Endothelial cell of umbilical vein (primary cell): ENCODE data around the gene TMC2. TPM values are rescaled to one million over a fixed set of nuclear protein-coding genes. Genes with fewer than 3 reads are reported as not detected.

Experiments
- BruUV-seq: library from RNA; stranded (reverse); fragments of 400-500 nt; replicated peaks from 2 replicates; lab custom pipeline; 2021; lab: Mats Ljungman, UMichigan
- CTCF ChIA-PET: fragments of 300-600, 350-600 bp; sonication (Branson Sonifier 250); formaldehyde crosslinking; loops from one replicate; lab custom pipeline; 2021; ENCODE audit warnings: antibody characterized with exemption, inconsistent platforms; lab: Charles Lee
- POLR2A ChIA-PET: fragments of 300-600, 350-600 bp; sonication (Branson Sonifier 250); formaldehyde crosslinking; loops from one replicate; lab custom pipeline; 2021; ENCODE audit warnings: antibody characterized with exemption, inconsistent platforms; lab: Charles Lee
- DNase-seq: peaks from one replicate; pipeline ENCODE4 v3.0.0-alpha.2; 2011; ENCODE audit warnings: low read depth, low spot score
- FAIRE-seq: peaks from 2 replicates; lab custom pipeline; 2011; peaks lifted over from hg19 to GRCh38; lab: Jason Lieb, UNC
- H2AFZ ChIP-seq: 2 replicates; pipeline ENCODE4 v1.6.0; 2012; ENCODE audit warnings: low read depth, low read length, control low read depth, inconsistent platforms
- H3K27ac ChIP-seq: 2 replicates; pipeline ENCODE4 v1.5.1; 2011; ENCODE audit warnings: low read depth, mild to moderate bottlenecking, control low read depth, low read length, moderate library complexity; ENCODE audit not compliant: insufficient read depth
- H3K27me3 ChIP-seq, 2 experiments: 2 replicates each; pipeline versions ENCODE4 v1.6.0 to v1.6.1; 2011; ENCODE audit warnings: low read length in 2 of 2, mixed read lengths in 1 of 2; ENCODE audit not compliant: control insufficient read depth in 2 of 2, insufficient read depth in 2 of 2
- H3K36me3 ChIP-seq, 2 experiments: 2 replicates in 1 of 2; 3 replicates in 1 of 2; pipeline ENCODE4 v1.5.1; 2011; ENCODE audit warnings: low read length in 2 of 2, mild to moderate bottlenecking in 1 of 2, moderate library complexity in 1 of 2; ENCODE audit not compliant: control insufficient read depth in 2 of 2, insufficient read depth in 2 of 2; ENCODE audit errors: extremely low read depth in 1 of 2
- H3K4me1 ChIP-seq: 3 replicates; pipeline ENCODE4 v1.5.1; 2011; ENCODE audit warnings: mild to moderate bottlenecking, low read length; ENCODE audit not compliant: control insufficient read depth, insufficient read depth; ENCODE audit errors: extremely low read depth
- H3K4me2 ChIP-seq: 2 replicates; pipeline ENCODE4 v1.6.1; 2011; ENCODE audit warnings: low read length, control low read depth, mixed read lengths; ENCODE audit not compliant: insufficient read depth
- H3K4me3 ChIP-seq, 3 experiments: fragments of 200-600 bp in 1 of 3; sonication (generic), shearing (Covaris generic) in 1 of 3; replicated peaks in 1 of 3; 2 replicates each; pipeline ENCODE4 v1.5.1; 2011 to 2016; ENCODE audit warnings: control low read depth in 3 of 3, low read length in 3 of 3, mild to moderate bottlenecking in 2 of 3, inconsistent platforms in 1 of 3, low read depth in 1 of 3, moderate library complexity in 1 of 3; ENCODE audit not compliant: insufficient read depth in 1 of 3
- H3K79me2 ChIP-seq: 2 replicates; pipeline ENCODE4 v1.6.0; 2012; ENCODE audit warnings: low read length, inconsistent platforms; ENCODE audit not compliant: control insufficient read depth, insufficient read depth
- H3K9ac ChIP-seq: replicated peaks from 2 replicates; pipeline ENCODE3; 2011; ENCODE audit warnings: low read length, control low read depth; ENCODE audit not compliant: insufficient read depth; ENCODE audit errors: extremely low read depth
- H3K9me1 ChIP-seq: replicated peaks from 3 replicates; pipeline ENCODE4 v1.6.0; 2011; ENCODE audit warnings: mild to moderate bottlenecking, low read length; ENCODE audit not compliant: control insufficient read depth, insufficient read depth; ENCODE audit errors: extremely low read depth
- H3K9me3 ChIP-seq: replicated peaks from 2 replicates; pipeline ENCODE4 v1.5.1; 2012; ENCODE audit warnings: low read length, inconsistent platforms; ENCODE audit not compliant: control insufficient read depth, insufficient read depth
- H4K20me1 ChIP-seq: replicated peaks from 2 replicates; pipeline ENCODE3; 2011; ENCODE audit warnings: mild to moderate bottlenecking, low read length; ENCODE audit not compliant: control insufficient read depth, insufficient read depth; ENCODE audit errors: extremely low read depth
- FOS ChIP-seq: IDR thresholded peaks from 2 replicates; pipeline ENCODE4 v1.6.1; 2011; ENCODE audit warnings: mild to moderate bottlenecking, low read length, moderate library complexity, borderline replicate concordance; ENCODE audit not compliant: insufficient read depth
- GATA2 ChIP-seq: IDR thresholded peaks from 2 replicates; pipeline ENCODE4 v1.7.0; 2011; ENCODE audit warnings: low read depth, mild to moderate bottlenecking, moderate library complexity, mixed read lengths, low read length; ENCODE audit not compliant: insufficient read length, insufficient read depth
- JUN ChIP-seq: IDR thresholded peaks from 2 replicates; pipeline ENCODE4 v1.6.1; 2011; ENCODE audit warnings: borderline replicate concordance, low read depth; ENCODE audit not compliant: insufficient read length, insufficient read depth
- MYC ChIP-seq: IDR thresholded peaks from one replicate; pipeline ENCODE4 v1.6.1; 2011; ENCODE audit warnings: mild to moderate bottlenecking, low read depth, low read length
- POLR2A ChIP-seq: IDR thresholded peaks from 2 replicates; pipeline ENCODE4 v1.6.1; 2012; ENCODE audit warnings: low read depth, mild to moderate bottlenecking, control low read depth, low read length
- POLR2AphosphoS5 ChIP-seq: IDR thresholded peaks from 2 replicates; pipeline ENCODE4 v1.6.1; 2012; ENCODE audit warnings: low read depth, mild to moderate bottlenecking, control low read depth, low read length, moderate library complexity; ENCODE audit not compliant: insufficient read depth
- dilution Hi-C: fragments of 300-500 bp; cut with MboI; formaldehyde crosslinking; loops from one replicate; pipeline ENCODE4 v1.15.0; 2019; ENCODE audit warnings: low sequenced_read_pairs; ENCODE audit not compliant: extremely low pct_ligation_motif_present
- intact Hi-C: fragments of 100-400 bp; cut with micrococcal nuclease; formaldehyde crosslinking; loops from one replicate; pipeline ENCODE4 v1.10.0; 2022
- polyA plus RNA-seq, 4 experiments: library from polyadenylated mRNA; depleted of rRNA in 3 of 4; stranded (reverse) in 3 of 4; unstranded in 1 of 4; fragments of >200 nt; gene quantifications; 2 replicates each; pipeline versions ENCODE4 v1.2.1 to v1.2.3, GENCODE V29; 2011 to 2012; ENCODE audit warnings: missing spikeins in 1 of 4
- total RNA-seq: library from RNA; stranded (reverse); gene quantifications from 2 replicates; pipeline ENCODE4 v1.2.3, GENCODE V29; 2021
- TF ChIP-seq, protein P1 (sequence below): IDR thresholded peaks from 2 replicates; pipeline ENCODE4 v1.6.1; 2011; ENCODE audit not compliant: insufficient read depth, insufficient read length
- TF ChIP-seq, protein P2 (sequence below), 2 donors: IDR thresholded peaks; 1 replicate in 1 of 2; 2 replicates in 1 of 2; pipeline ENCODE4 v1.5.1; 2011; ENCODE audit warnings: low read length in 2 of 2, mild to moderate bottlenecking in 2 of 2, moderate library complexity in 2 of 2, control low read depth in 1 of 2, inconsistent platforms in 1 of 2, low read depth in 1 of 2; ENCODE audit not compliant: insufficient read depth in 1 of 2; ENCODE audit errors: extremely low read depth in 1 of 2

TMC2 gene
- total and polyA plus RNA-seq, 2 donors (not counting 3 experiments of a cell fraction or from before 2014, with no cell fraction given) = not detected

DNA sequence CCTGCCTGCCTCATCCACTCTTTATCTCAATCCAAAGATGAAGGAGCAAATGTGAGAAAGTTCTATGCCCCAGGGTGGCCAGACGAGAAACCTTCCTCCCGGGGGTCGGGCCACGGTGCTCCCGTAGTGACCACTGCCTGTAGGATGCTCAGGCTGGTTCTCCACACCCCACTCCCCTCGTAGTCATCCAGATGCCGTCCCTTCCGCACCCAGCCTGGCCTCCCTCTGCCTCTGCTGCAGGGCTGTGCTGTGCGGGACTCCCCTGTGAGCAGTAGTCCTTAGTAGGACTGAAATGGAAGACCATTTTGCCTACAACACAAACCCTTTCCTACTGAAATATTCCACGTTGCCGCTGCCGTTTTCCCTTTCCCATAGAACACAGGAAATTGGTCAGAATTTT is 2.0 kb downstream of the TMC2 start:
- Histone ChIP-seq H3K9me1 (no peaks in the 10 kb centered on the region), H3K4me1 (no peaks in the 10 kb centered on the region), H4K20me1 (no peaks in the 10 kb centered on the region), H3K79me2 (no peaks in the 10 kb centered on the region), H3K36me3 (no peaks in the 10 kb centered on the region), H3K9ac (no peak overlapping the region), H3K4me2 (no peak overlapping the region), H2AFZ (no peak overlapping the region), H3K27ac (no peak overlapping the region), H3K4me3 (no peak overlapping the region), H3K9me3 (no peaks in the 10 kb centered on the region), H3K27me3 (peaks cover 9 to 11% of the 10 kb centered on the region in 2 experiments)
- ChIA-PET CTCF (interaction anchor here (4.4 kb wide), 1 partner anchor 16 kb away, joined by 19 read pairs; no protein-coding TSS in a partner anchor), POLR2A (no interaction called here)
- TF ChIP-seq, protein P1, sequence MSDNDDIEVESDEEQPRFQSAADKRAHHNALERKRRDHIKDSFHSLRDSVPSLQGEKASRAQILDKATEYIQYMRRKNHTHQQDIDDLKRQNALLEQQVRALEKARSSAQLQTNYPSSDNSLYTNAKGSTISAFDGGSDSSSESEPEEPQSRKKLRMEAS = no peak
- DNase-seq (no peak), FAIRE-seq (no peak)
- dilution Hi-C loops (no loop called here), intact Hi-C loops (no loop called here)
- no TSS peak for BruUV-seq

GRCh38 chr20:2538931-2539720 is 2.8 kb downstream of the TMC2 start:
- BruUV-seq = no TSS peak
- no peaks in the 10 kb centered on the region for H3K79me2 ChIP-seq
- H3K9me3 ChIP-seq = no peaks in the 10 kb centered on the region
- FAIRE-seq (no peak), DNase-seq (no peak)
- H3K9ac ChIP-seq = no peak overlapping the region
- peaks cover 5 to 6% of the 10 kb centered on the region in 2 experiments for H3K27me3 ChIP-seq
- H3K9me1 ChIP-seq = no peaks in the 10 kb centered on the region
- intact Hi-C loops = no loop called here
- H3K36me3 ChIP-seq = no peaks in the 10 kb centered on the region
- ChIA-PET POLR2A (no interaction called here), CTCF (interaction anchor here (1.1 to 4.4 kb wide), 4 partner anchors 10 to 17 kb away, joined by 3 to 19 read pairs (median 4); no protein-coding TSS in a partner anchor)
- no peak overlapping the region for H2AFZ ChIP-seq
- dilution Hi-C loops = no loop called here
- H4K20me1 ChIP-seq = no peaks in the 10 kb centered on the region
- no peak for TF ChIP-seq JUN
- no peak for TF ChIP-seq FOS
- TF ChIP-seq MYC = no peak
- no peak for TF ChIP-seq GATA2
- no peak for TF ChIP-seq POLR2AphosphoS5
- TF ChIP-seq, protein P2, sequence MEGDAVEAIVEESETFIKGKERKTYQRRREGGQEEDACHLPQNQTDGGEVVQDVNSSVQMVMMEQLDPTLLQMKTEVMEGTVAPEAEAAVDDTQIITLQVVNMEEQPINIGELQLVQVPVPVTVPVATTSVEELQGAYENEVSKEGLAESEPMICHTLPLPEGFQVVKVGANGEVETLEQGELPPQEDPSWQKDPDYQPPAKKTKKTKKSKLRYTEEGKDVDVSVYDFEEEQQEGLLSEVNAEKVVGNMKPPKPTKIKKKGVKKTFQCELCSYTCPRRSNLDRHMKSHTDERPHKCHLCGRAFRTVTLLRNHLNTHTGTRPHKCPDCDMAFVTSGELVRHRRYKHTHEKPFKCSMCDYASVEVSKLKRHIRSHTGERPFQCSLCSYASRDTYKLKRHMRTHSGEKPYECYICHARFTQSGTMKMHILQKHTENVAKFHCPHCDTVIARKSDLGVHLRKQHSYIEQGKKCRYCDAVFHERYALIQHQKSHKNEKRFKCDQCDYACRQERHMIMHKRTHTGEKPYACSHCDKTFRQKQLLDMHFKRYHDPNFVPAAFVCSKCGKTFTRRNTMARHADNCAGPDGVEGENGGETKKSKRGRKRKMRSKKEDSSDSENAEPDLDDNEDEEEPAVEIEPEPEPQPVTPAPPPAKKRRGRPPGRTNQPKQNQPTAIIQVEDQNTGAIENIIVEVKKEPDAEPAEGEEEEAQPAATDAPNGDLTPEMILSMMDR (IDR thresholded peaks at IDR 0.05; ENCODE audit: extremely low read depth in 1 of 2, insufficient read depth in 1 of 2, low read depth in 1 of 2, low read length in 2 of 2) = no peak
- no peak for TF ChIP-seq POLR2A
- no peak overlapping the region for H3K4me3 ChIP-seq
- no peaks in the 10 kb centered on the region for H3K4me1 ChIP-seq
- no peak overlapping the region for H3K27ac ChIP-seq
- no peak overlapping the region for H3K4me2 ChIP-seq
